ENCODE data around the gene TGM4.

Gene TGM4

DNA sequence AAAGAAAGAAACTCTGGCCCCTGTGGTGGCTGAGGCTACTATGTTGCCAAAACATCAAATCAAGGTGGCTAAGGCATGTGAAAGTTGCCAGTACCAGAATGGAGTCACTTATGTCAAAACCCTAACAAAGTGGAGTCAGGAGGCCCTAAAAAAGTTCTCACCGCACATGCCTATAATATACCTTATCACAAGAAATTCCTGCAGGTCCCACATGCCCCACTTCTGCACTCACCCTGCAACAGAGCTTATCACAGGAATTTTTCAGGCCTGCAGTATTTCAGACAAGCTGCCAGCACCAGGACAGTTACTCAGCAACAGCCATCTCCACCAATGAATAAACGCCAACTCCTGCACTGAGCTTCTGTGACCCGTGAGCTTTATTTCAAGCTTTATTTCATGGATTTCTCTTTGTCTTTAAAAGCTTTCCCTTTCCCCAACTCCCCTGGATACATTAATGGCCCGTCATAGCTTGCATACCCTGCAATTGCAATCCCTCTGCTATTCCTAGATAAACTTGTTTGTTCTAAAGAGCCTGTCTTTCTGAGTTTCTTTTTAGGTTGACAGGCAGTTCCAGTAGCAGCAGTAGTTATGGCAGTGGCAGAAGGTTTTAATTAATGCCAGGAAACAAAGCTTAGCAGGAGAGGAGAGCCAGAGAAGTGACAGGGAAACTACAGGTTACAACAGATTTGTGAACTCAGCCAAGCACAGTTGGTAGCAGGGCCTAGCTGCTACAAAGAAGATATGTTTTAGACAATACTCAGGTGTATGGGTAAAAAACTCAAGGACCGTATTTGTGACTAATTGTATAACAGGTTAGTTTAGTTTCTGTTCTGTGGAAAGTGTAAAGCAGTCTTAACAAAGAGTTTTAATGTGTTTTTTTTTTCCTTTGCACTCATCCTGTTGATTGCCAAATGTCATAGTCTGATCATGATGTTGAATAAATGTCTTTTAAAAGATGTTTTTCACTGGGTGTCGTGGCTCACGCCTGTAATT is 28.6 kb upstream of the TGM4 start:
- no peaks in the 10 kb centered on the region for H3K9me3 ChIP-seq (ENCODE audit: control insufficient read depth, insufficient read depth, low read depth, low read length)
- no peak overlapping the region for H3K27ac ChIP-seq (ENCODE audit: extremely low read depth, low read depth, low read length)
- TF ChIP-seq ZNF677 (tag by site-specific recombination; IDR thresholded peaks at IDR 0.05) (no peak), ZNF664 (tag by site-specific recombination; IDR thresholded peaks at IDR 0.05) (no peak), ZSCAN30 (tag by site-specific recombination; IDR thresholded peaks at IDR 0.05) (no peak), ZNF621 (tag by site-specific recombination; IDR thresholded peaks at IDR 0.05) (no peak), ZNF548 (tag by site-specific recombination; IDR thresholded peaks at IDR 0.05) (no peak)
- TF ChIP-seq, protein P1, sequence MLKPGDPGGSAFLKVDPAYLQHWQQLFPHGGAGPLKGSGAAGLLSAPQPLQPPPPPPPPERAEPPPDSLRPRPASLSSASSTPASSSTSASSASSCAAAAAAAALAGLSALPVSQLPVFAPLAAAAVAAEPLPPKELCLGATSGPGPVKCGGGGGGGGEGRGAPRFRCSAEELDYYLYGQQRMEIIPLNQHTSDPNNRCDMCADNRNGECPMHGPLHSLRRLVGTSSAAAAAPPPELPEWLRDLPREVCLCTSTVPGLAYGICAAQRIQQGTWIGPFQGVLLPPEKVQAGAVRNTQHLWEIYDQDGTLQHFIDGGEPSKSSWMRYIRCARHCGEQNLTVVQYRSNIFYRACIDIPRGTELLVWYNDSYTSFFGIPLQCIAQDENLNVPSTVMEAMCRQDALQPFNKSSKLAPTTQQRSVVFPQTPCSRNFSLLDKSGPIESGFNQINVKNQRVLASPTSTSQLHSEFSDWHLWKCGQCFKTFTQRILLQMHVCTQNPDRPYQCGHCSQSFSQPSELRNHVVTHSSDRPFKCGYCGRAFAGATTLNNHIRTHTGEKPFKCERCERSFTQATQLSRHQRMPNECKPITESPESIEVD (tag by site-specific recombination; IDR thresholded peaks at IDR 0.05), result no peak
- no peak overlapping the region for H3K4me3 ChIP-seq (ENCODE audit: low read depth, low read length)
- H3K36me3 ChIP-seq (ENCODE audit: control insufficient read depth in 2 of 2, insufficient read depth in 1 of 2, low read length in 2 of 2), result peaks cover 9 to 80% of the 10 kb centered on the region in 2 experiments
- ChIA-PET POLR2A (no interaction called here), CTCF (no interaction called here)
- no peaks in the 10 kb centered on the region for H3K4me1 ChIP-seq (ENCODE audit: control insufficient read depth, insufficient read depth, low read length)

DNA sequence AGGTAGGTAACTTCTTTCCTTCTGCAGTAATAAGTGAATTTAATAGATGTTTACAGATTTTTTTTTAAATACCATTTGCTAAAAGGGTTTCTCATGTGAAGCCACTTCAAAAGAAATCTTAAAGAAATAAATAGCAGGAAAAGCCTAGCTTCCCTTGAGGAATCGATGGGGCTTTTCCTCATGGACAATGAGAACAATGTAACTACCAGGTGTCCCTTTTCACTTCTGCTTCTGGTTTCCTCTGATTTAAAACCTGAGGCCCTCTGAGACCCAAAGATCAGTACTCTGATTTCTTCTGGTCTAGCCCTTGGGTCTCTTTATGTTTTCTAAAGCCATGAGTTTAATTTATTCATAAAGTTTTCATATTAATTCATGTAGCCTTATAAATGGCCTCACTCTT is 25.8 kb upstream of the TGM4 start:
- H3K36me3 ChIP-seq (ENCODE audit: control insufficient read depth in 2 of 2, insufficient read depth in 1 of 2, low read length in 2 of 2), result peaks cover 4 to 80% of the 10 kb centered on the region in 2 experiments; a peak in 2 of 3 replicates
- ChIA-PET CTCF (interaction anchor here (0.6 kb wide), 1 partner anchor 510 kb away, joined by 3 read pairs; the partner anchor contains the start of gene TCAIM), POLR2A (no interaction called here)

More for the DNA sequence above, 25.8 kb upstream of the TGM4 start:
- no peak for TF ChIP-seq ZNF391 (tag by site-specific recombination; IDR thresholded peaks at IDR 0.05; ENCODE audit: borderline replicate concordance, low read depth)
- TF ChIP-seq ZNF658 (tag by site-specific recombination; IDR thresholded peaks at IDR 0.05), result no peak
- TF ChIP-seq ZNF792 (tag by site-specific recombination; IDR thresholded peaks at IDR 0.05), result no peak
- no peak for TF ChIP-seq ZNF76 (tag by site-specific recombination; IDR thresholded peaks at IDR 0.05; ENCODE audit: borderline replicate concordance, low read depth)
- TF ChIP-seq ZNF660 (tag by site-specific recombination; IDR thresholded peaks at IDR 0.05), result no peak
- no peak for TF ChIP-seq ZNF837 (tag by site-specific recombination; IDR thresholded peaks at IDR 0.05)
- TF ChIP-seq, protein P2, sequence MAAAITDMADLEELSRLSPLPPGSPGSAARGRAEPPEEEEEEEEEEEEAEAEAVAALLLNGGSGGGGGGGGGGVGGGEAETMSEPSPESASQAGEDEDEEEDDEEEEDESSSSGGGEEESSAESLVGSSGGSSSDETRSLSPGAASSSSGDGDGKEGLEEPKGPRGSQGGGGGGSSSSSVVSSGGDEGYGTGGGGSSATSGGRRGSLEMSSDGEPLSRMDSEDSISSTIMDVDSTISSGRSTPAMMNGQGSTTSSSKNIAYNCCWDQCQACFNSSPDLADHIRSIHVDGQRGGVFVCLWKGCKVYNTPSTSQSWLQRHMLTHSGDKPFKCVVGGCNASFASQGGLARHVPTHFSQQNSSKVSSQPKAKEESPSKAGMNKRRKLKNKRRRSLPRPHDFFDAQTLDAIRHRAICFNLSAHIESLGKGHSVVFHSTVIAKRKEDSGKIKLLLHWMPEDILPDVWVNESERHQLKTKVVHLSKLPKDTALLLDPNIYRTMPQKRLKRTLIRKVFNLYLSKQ (tag by site-specific recombination; IDR thresholded peaks at IDR 0.05; ENCODE audit: borderline replicate concordance), result no peak
- no peak for TF ChIP-seq ZSCAN16 (tag by site-specific recombination; IDR thresholded peaks at IDR 0.05)
- TF ChIP-seq ZNF670 (tag by site-specific recombination; IDR thresholded peaks at IDR 0.05; ENCODE audit: low read depth), result no peak
- TF ChIP-seq ZNF548 (tag by site-specific recombination; IDR thresholded peaks at IDR 0.05), result no peak
- TF ChIP-seq ZNF596 (tag by site-specific recombination; IDR thresholded peaks at IDR 0.05), result no peak
- no peak for TF ChIP-seq ZNF214 (tag by site-specific recombination; IDR thresholded peaks at IDR 0.05; ENCODE audit: borderline replicate concordance)
- TF ChIP-seq, protein P3, sequence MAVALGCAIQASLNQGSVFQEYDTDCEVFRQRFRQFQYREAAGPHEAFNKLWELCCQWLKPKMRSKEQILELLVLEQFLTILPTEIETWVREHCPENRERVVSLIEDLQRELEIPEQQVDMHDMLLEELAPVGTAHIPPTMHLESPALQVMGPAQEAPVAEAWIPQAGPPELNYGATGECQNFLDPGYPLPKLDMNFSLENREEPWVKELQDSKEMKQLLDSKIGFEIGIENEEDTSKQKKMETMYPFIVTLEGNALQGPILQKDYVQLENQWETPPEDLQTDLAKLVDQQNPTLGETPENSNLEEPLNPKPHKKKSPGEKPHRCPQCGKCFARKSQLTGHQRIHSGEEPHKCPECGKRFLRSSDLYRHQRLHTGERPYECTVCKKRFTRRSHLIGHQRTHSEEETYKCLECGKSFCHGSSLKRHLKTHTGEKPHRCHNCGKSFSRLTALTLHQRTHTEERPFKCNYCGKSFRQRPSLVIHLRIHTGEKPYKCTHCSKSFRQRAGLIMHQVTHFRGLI (tag by site-specific recombination; IDR thresholded peaks at IDR 0.05), result no peak
- TF ChIP-seq ZNF510 (tag by site-specific recombination; IDR thresholded peaks at IDR 0.05; ENCODE audit: insufficient replicate concordance), result no peak
- TF ChIP-seq ZNF747 (tag by site-specific recombination; IDR thresholded peaks at IDR 0.05), result no peak
- TF ChIP-seq, protein P4, sequence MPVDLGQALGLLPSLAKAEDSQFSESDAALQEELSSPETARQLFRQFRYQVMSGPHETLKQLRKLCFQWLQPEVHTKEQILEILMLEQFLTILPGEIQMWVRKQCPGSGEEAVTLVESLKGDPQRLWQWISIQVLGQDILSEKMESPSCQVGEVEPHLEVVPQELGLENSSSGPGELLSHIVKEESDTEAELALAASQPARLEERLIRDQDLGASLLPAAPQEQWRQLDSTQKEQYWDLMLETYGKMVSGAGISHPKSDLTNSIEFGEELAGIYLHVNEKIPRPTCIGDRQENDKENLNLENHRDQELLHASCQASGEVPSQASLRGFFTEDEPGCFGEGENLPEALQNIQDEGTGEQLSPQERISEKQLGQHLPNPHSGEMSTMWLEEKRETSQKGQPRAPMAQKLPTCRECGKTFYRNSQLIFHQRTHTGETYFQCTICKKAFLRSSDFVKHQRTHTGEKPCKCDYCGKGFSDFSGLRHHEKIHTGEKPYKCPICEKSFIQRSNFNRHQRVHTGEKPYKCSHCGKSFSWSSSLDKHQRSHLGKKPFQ (tag by site-specific recombination; IDR thresholded peaks at IDR 0.05), result no peak
- no peak for TF ChIP-seq ZNF114 (tag by site-specific recombination; IDR thresholded peaks at IDR 0.05)
- TF ChIP-seq ZNF324 (tag by site-specific recombination; IDR thresholded peaks at IDR 0.05), result no peak
- no peak for TF ChIP-seq WT1 (tag by site-specific recombination; IDR thresholded peaks at IDR 0.05)
- TF ChIP-seq, protein P5, sequence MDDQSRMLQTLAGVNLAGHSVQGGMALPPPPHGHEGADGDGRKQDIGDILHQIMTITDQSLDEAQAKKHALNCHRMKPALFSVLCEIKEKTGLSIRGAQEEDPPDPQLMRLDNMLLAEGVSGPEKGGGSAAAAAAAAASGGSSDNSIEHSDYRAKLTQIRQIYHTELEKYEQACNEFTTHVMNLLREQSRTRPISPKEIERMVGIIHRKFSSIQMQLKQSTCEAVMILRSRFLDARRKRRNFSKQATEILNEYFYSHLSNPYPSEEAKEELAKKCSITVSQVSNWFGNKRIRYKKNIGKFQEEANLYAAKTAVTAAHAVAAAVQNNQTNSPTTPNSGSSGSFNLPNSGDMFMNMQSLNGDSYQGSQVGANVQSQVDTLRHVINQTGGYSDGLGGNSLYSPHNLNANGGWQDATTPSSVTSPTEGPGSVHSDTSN (CRISPR knock-in tag; IDR thresholded peaks at IDR 0.05), result no peak
- Histone ChIP-seq H3K9me3 (ENCODE audit: control insufficient read depth, insufficient read depth, low read depth, low read length) (no peaks in the 10 kb centered on the region), H3K4me3 (ENCODE audit: low read depth, low read length) (no peak overlapping the region), H3K27ac (ENCODE audit: extremely low read depth, low read depth, low read length) (no peak overlapping the region), H3K4me1 (ENCODE audit: control insufficient read depth, insufficient read depth, low read length) (no peaks in the 10 kb centered on the region)

All from HEK293 (cell line).